ENCODE results near the gene RRP8.

RRP8 gene

GRCh38 chr11:6568191-6568918, 35.1 kb downstream of the RRP8 start:
- DNase-seq (ENCODE audit: low read depth in 2 of 2), result no peak

GRCh38 chr11:6567371-6567745, 36.1 kb downstream of the RRP8 start:
- no peak for DNase-seq (ENCODE audit: low read depth in 2 of 2)

GRCh38 chr11:6566704-6567370, 36.6 kb downstream of the RRP8 start:
- no peak for DNase-seq (ENCODE audit: low read depth in 2 of 2)

GRCh38 chr11:6565988-6566703, 37.3 kb downstream of the RRP8 start:
- DNase-seq (ENCODE audit: low read depth in 2 of 2), result no peak

- DNase-seq (ENCODE audit: low read depth in 2 of 2), result no peak
Observed at GRCh38 chr11:6565325-6565724, 38.1 kb downstream of the RRP8 start.

GRCh38 chr11:6563667-6564066, 39.7 kb downstream of the RRP8 start:
- DNase-seq (ENCODE audit: low read depth in 2 of 2), result no peak

- DNase-seq (ENCODE audit: low read depth in 2 of 2), result no peak
Observed at GRCh38 chr11:6563121-6563619, 40.2 kb downstream of the RRP8 start.

- DNase-seq (ENCODE audit: low read depth in 2 of 2), result no peak
Observed at GRCh38 chr11:6561288-6561687, 42.1 kb downstream of the RRP8 start.

GRCh38 chr11:6559369-6559768, 44.0 kb downstream of the RRP8 start:
- DNase-seq (ENCODE audit: low read depth in 2 of 2), result no peak

GRCh38 chr11:6557761-6558674, 45.4 kb downstream of the RRP8 start:
- no peak for DNase-seq (ENCODE audit: low read depth in 2 of 2)

- no peak for DNase-seq (ENCODE audit: low read depth in 2 of 2)
Observed at GRCh38 chr11:6557063-6557462, 46.4 kb downstream of the RRP8 start.

GRCh38 chr11:6556139-6556949, 47.1 kb downstream of the RRP8 start:
- no peak for DNase-seq (ENCODE audit: low read depth in 2 of 2)

- DNase-seq (ENCODE audit: low read depth in 2 of 2), result no peak
Observed at GRCh38 chr11:6554828-6555706, 48.3 kb downstream of the RRP8 start.

- DNase-seq (ENCODE audit: low read depth in 2 of 2), result no peak
Observed at GRCh38 chr11:6553634-6554033, 49.8 kb downstream of the RRP8 start.

GRCh38 chr11:6548641-6549040, 54.8 kb downstream of the RRP8 start:
- DNase-seq (ENCODE audit: low read depth in 2 of 2), result no peak

- DNase-seq (ENCODE audit: low read depth in 2 of 2), result no peak
Observed at GRCh38 chr11:6548121-6548520, 55.3 kb downstream of the RRP8 start.

- no peak for DNase-seq (ENCODE audit: low read depth in 2 of 2)
Observed at GRCh38 chr11:6547177-6547576, 56.2 kb downstream of the RRP8 start.

GRCh38 chr11:6546735-6547134, 56.7 kb downstream of the RRP8 start:
- DNase-seq (ENCODE audit: low read depth in 2 of 2), result no peak

GRCh38 chr11:6545917-6546605, 57.4 kb downstream of the RRP8 start:
- no peak for DNase-seq (ENCODE audit: low read depth in 2 of 2)
